MM.1S (cell line): Measurements from ENCODE around the gene BBOX1.

Experiments used
- DNase-seq: peaks from one replicate; pipeline ENCODE4 v3.0.0-alpha.2; 2015
- H2AFZ ChIP-seq: fragments of 300-600 bp; sonication (generic); 2 replicates; pipeline ENCODE4 v1.6.0; 2016; ENCODE audit warnings: antibody characterized with exemption, low read length
- H3F3A ChIP-seq: fragments of 300-600 bp; sonication (generic); 2 replicates; pipeline ENCODE4 v1.6.1; 2016; ENCODE audit warnings: mild to moderate bottlenecking, antibody characterized with exemption, low read length, moderate library complexity, mixed read lengths; ENCODE audit not compliant: insufficient read depth
- H3K27ac ChIP-seq: fragments of 300-600 bp; sonication (generic); 2 replicates; pipeline ENCODE4 v1.5.1; 2016; ENCODE audit warnings: mild to moderate bottlenecking, low read length
- H3K27me3 ChIP-seq: fragments of 300-600 bp; sonication (generic); replicated peaks from 2 replicates; pipeline ENCODE4 v1.6.0; 2016; ENCODE audit warnings: low read length; ENCODE audit not compliant: insufficient read depth
- H3K36me3 ChIP-seq: fragments of 300-600 bp; sonication (generic); replicated peaks from 2 replicates; pipeline ENCODE4 v1.6.1; 2016; ENCODE audit warnings: mild to moderate bottlenecking, low read length, mixed read lengths; ENCODE audit not compliant: insufficient read depth
- H3K4me1 ChIP-seq: fragments of 300-600 bp; sonication (generic); 2 replicates; pipeline ENCODE4 v1.6.1; 2016; ENCODE audit warnings: low read length, mixed read lengths
- H3K4me2 ChIP-seq: fragments of 300-600 bp; sonication (generic); 2 replicates; pipeline ENCODE4 v1.6.0; 2016; ENCODE audit warnings: low read depth, low read length
- H3K4me3 ChIP-seq: fragments of 300-600 bp; sonication (generic); 2 replicates; pipeline ENCODE4 v1.5.1; 2016; ENCODE audit warnings: low read length, mixed read lengths
- H3K79me2 ChIP-seq: fragments of 300-600 bp; sonication (generic); 2 replicates; pipeline ENCODE4 v1.6.1; 2016; ENCODE audit warnings: mixed run types, low read length, mixed read lengths
- H3K9ac ChIP-seq: fragments of 300-600 bp; sonication (generic); 2 replicates; pipeline ENCODE4 v1.6.1; 2016; ENCODE audit warnings: low read length, mixed read lengths
- H3K9me2 ChIP-seq: fragments of 300-600 bp; sonication (generic); replicated peaks from 2 replicates; pipeline ENCODE4 v1.6.1; 2016; ENCODE audit warnings: mild to moderate bottlenecking, low read length, mixed read lengths; ENCODE audit not compliant: insufficient read depth
- H3K9me3 ChIP-seq: fragments of 300-600 bp; sonication (generic); replicated peaks from 2 replicates; pipeline ENCODE4 v1.6.1; 2016; ENCODE audit warnings: mild to moderate bottlenecking, low read length, mixed read lengths; ENCODE audit not compliant: insufficient read depth
- H4K20me1 ChIP-seq: fragments of 300-600 bp; sonication (generic); 2 replicates; pipeline ENCODE4 v1.6.1; 2016; ENCODE audit warnings: mild to moderate bottlenecking, low read length, moderate library complexity, mixed read lengths; ENCODE audit not compliant: insufficient read depth
- EZH2 ChIP-seq: fragments of 300-600 bp; sonication (generic); optimal IDR thresholded peaks from 2 replicates; pipeline ENCODE3; 2017; ENCODE audit warnings: low read depth, mild to moderate bottlenecking, antibody characterized with exemption, low read length, mixed read lengths
- EZH2phosphoT487 ChIP-seq: fragments of 300-600 bp; sonication (generic); IDR thresholded peaks from 2 replicates; pipeline ENCODE4 v1.6.1; 2018; ENCODE audit warnings: antibody characterized with exemption, low read length
- TF ChIP-seq, protein P1 (sequence below): fragments of 300-600 bp; sonication (generic); IDR thresholded peaks from 2 replicates; pipeline ENCODE4 v1.5.1; 2016; ENCODE audit warnings: antibody characterized with exemption, low read length, mixed read lengths

BBOX1 gene

GRCh38 chr11:27139742-27140367 lies 99.2 kb downstream of the BBOX1 start:
- Histone ChIP-seq H3K27me3 (no peaks in the 10 kb centered on the region), H4K20me1 (no peaks in the 10 kb centered on the region), H3K4me1 (no peaks in the 10 kb centered on the region), H3F3A (no peaks in the 10 kb centered on the region), H3K36me3 (no peaks in the 10 kb centered on the region), H3K9me3 (no peaks in the 10 kb centered on the region), H3K9me2 (no peaks in the 10 kb centered on the region), H2AFZ (no peak overlapping the region), H3K27ac (no peak overlapping the region), H3K79me2 (no peaks in the 10 kb centered on the region), H3K4me2 (no peak overlapping the region), H3K4me3 (no peak overlapping the region), H3K9ac (no peak overlapping the region)
- TF ChIP-seq, protein P1, sequence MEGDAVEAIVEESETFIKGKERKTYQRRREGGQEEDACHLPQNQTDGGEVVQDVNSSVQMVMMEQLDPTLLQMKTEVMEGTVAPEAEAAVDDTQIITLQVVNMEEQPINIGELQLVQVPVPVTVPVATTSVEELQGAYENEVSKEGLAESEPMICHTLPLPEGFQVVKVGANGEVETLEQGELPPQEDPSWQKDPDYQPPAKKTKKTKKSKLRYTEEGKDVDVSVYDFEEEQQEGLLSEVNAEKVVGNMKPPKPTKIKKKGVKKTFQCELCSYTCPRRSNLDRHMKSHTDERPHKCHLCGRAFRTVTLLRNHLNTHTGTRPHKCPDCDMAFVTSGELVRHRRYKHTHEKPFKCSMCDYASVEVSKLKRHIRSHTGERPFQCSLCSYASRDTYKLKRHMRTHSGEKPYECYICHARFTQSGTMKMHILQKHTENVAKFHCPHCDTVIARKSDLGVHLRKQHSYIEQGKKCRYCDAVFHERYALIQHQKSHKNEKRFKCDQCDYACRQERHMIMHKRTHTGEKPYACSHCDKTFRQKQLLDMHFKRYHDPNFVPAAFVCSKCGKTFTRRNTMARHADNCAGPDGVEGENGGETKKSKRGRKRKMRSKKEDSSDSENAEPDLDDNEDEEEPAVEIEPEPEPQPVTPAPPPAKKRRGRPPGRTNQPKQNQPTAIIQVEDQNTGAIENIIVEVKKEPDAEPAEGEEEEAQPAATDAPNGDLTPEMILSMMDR, result no peak
- TF ChIP-seq EZH2, result no peak
- TF ChIP-seq EZH2phosphoT487, result no peak
- no peak for DNase-seq

- Histone ChIP-seq H3K4me3 (no peak overlapping the region), H3K36me3 (no peaks in the 10 kb centered on the region), H4K20me1 (no peaks in the 10 kb centered on the region), H3K27me3 (no peaks in the 10 kb centered on the region), H3F3A (no peaks in the 10 kb centered on the region), H3K9ac (no peak overlapping the region), H2AFZ (no peak overlapping the region), H3K79me2 (no peaks in the 10 kb centered on the region), H3K4me2 (no peak overlapping the region), H3K27ac (no peak overlapping the region), H3K9me2 (no peaks in the 10 kb centered on the region), H3K9me3 (no peaks in the 10 kb centered on the region), H3K4me1 (no peaks in the 10 kb centered on the region)
- no peak for DNase-seq
- no peak for TF ChIP-seq EZH2
- no peak for TF ChIP-seq EZH2phosphoT487
- TF ChIP-seq, protein P1, result no peak
Measured at GRCh38 chr11:27141576-27141975, 101.0 kb downstream of the BBOX1 start.

DNA sequence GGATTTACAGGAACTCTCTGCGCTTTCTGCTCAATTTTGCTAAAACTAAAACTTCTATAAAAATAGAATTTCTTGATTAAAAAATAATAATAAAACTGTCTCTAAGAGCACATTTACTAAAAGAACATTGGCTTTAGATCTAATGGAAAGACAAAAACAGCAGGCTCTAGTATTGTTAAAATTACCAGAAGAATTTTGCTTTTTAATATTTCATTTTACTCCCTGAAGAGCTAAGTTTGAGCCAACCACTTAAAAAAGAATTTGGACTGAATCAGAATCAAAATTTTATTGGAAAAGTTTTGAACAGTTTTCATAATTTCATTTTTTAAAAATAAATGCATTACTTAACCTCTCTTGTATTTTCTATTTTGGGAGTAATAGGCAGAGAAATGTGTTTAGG lies 107.3 kb downstream of the BBOX1 start:
- Histone ChIP-seq H3K9ac (no peak overlapping the region), H3K9me3 (no peaks in the 10 kb centered on the region), H3K79me2 (no peaks in the 10 kb centered on the region), H3K27ac (no peak overlapping the region), H3K4me1 (no peaks in the 10 kb centered on the region), H3K4me3 (no peak overlapping the region), H3K4me2 (no peak overlapping the region), H3K36me3 (no peaks in the 10 kb centered on the region), H3F3A (no peaks in the 10 kb centered on the region), H3K27me3 (no peaks in the 10 kb centered on the region), H4K20me1 (no peaks in the 10 kb centered on the region), H2AFZ (no peak overlapping the region), H3K9me2 (no peaks in the 10 kb centered on the region)
- no peak for DNase-seq
- TF ChIP-seq EZH2phosphoT487, result no peak
- TF ChIP-seq, protein P1, result no peak
- TF ChIP-seq EZH2, result no peak
